Testis (tissue), 2 donors: Measurements from ENCODE around the gene MMP13.

Source experiments
- POLR2A ChIP-seq: fragments of 450-650 bp; IDR thresholded peaks from one replicate; pipeline ENCODE4 v1.6.1; 2017; ENCODE audit warnings: antibody characterized with exemption, mild to moderate bottlenecking, moderate library complexity
- TF ChIP-seq, protein P1 (sequence below), 3 experiments: fragments of 450-650 bp in 2 of 3; fragments of 200-600 bp in 1 of 3; sonication (generic) in 1 of 3; IDR thresholded peaks; one replicate each; pipeline ENCODE4 v1.5.1; 2016 to 2019; ENCODE audit warnings: antibody characterized with exemption in 3 of 3, mild to moderate bottlenecking in 2 of 3, moderate library complexity in 1 of 3

GRCh38 chr11:102972853-102973252, 17.3 kb upstream of the MMP13 start:
- TF ChIP-seq, protein P1, sequence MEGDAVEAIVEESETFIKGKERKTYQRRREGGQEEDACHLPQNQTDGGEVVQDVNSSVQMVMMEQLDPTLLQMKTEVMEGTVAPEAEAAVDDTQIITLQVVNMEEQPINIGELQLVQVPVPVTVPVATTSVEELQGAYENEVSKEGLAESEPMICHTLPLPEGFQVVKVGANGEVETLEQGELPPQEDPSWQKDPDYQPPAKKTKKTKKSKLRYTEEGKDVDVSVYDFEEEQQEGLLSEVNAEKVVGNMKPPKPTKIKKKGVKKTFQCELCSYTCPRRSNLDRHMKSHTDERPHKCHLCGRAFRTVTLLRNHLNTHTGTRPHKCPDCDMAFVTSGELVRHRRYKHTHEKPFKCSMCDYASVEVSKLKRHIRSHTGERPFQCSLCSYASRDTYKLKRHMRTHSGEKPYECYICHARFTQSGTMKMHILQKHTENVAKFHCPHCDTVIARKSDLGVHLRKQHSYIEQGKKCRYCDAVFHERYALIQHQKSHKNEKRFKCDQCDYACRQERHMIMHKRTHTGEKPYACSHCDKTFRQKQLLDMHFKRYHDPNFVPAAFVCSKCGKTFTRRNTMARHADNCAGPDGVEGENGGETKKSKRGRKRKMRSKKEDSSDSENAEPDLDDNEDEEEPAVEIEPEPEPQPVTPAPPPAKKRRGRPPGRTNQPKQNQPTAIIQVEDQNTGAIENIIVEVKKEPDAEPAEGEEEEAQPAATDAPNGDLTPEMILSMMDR (IDR thresholded peaks at IDR 0.05) = no peak
- no peak for TF ChIP-seq POLR2A
